Embryonic facial prominence (tissue), 1 donor: ENCODE data around the gene NTRK3.

ENCODE experiments used
- DNase-seq: peaks from one replicate; pipeline ENCODE4 v3.0.0-alpha.2; 2016; ENCODE audit errors: extremely low spot score

The NTRK3 gene

DNA sequence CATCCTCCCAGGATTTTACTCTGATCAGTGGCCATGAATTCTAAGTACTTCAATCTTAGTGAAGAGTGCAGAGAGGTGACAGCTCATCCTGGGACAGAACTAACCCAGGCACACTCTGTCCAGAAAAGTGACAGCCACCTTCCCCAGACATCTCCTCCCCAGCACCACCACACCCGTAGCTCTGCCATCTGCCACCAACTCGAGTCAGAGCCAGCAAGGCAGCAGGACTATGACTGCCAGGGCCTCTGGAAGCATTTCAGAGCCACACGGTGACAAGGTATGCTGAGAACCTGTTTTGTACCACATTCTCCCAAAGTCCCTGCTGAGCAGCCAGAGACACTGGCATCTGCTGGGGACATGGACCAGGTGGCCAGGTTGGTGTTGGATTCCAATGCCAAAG, 71.0 kb downstream of the NTRK3 start:
- no peak for DNase-seq

DNA sequence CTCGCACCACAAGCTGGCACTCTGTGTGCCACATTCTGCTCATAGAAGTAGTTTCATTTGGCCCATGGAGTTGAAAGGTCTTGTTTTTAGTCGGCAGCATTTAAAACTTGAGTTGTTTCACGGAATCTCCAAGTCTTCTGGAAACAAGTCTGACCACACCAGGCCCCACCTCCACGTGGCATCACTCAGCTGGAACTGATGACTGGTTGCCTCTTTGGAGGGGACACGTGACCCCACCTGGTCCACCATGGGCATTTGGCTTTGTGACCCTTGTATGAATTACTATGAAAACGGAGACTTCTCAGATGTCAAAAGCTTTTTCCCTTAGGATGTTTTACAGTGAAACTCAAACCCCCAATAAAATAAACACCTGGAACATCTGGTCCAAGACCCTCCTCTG, 74.9 kb downstream of the NTRK3 start:
- DNase-seq, result no peak

DNA sequence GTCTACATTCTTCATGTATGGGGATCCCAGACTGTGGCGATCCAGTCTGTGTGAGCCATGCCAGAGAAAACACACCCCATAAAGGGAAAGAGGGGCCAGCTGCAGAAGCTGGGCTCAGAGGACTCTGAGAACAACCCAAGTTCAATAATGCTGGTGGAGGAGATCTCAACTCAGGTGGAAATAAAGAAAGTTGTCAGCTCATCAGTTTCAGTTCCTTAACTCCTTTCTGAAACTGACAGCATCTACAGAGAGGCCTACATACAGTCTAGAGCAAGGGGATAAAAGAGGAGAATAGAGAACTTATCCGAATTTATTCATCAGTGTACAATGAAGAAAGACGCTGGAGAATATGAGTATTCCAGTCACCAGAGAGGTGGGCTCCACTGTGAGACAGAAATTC, 77.0 kb downstream of the NTRK3 start:
- DNase-seq, result no peak

DNA sequence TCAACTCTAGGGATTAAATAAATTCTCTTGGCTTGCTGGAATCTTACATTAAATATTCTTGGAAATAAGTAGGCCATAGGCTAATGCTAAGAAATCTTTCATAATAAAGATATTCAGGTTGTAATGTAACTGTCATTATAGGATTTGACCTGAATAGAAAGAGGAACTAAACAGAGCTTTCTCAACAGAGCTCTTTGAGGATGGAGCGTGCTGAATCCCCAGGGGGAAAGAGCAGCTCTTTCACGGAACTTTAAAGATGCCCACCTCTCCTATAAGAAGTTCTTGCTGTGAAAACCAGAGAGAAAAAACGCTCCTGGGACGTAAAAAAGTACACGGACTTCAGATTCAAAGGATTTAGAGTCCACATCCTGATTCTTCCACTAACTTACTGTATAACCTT, 77.9 kb downstream of the NTRK3 start:
- DNase-seq, result no peak

DNA sequence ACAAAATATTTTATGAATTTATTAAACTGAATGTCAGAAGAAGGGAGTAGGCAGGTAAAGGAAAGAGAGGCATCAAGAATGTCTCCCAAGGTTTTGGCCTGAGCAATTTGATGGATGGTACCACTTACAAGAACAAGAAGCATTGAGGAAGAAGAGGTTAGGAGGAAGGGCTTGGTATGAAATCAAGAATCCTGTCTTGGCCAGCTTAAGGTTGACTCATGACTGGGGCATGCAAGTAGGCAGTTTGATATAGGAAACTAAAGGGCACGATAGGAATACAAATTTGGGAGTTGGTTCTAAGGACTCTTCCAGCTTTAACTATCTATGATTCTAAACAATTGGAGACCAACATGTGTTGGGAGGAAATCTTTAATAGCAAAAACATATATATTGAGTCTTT, 79.1 kb downstream of the NTRK3 start:
- DNase-seq, result no peak

DNA sequence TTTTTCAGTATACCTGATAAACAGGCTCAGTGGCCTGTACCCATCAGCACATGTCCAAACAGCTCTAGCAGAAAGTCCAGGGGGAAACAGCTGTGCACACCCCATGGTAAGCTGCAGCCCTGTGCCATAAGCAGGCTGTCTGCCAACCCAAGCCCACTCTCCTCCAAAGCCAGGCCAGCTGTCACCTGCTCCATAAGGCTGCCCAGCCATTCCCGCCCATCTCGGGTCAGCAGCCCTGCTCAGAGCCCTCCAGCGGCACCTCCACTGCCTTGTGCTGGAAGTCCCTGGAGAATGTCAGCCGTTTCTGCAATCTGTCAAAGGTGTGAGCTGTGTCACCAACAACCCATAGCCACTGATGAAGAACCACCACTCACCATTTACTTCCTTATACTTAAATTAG, 82.0 kb downstream of the NTRK3 start:
- DNase-seq, result no peak

DNA sequence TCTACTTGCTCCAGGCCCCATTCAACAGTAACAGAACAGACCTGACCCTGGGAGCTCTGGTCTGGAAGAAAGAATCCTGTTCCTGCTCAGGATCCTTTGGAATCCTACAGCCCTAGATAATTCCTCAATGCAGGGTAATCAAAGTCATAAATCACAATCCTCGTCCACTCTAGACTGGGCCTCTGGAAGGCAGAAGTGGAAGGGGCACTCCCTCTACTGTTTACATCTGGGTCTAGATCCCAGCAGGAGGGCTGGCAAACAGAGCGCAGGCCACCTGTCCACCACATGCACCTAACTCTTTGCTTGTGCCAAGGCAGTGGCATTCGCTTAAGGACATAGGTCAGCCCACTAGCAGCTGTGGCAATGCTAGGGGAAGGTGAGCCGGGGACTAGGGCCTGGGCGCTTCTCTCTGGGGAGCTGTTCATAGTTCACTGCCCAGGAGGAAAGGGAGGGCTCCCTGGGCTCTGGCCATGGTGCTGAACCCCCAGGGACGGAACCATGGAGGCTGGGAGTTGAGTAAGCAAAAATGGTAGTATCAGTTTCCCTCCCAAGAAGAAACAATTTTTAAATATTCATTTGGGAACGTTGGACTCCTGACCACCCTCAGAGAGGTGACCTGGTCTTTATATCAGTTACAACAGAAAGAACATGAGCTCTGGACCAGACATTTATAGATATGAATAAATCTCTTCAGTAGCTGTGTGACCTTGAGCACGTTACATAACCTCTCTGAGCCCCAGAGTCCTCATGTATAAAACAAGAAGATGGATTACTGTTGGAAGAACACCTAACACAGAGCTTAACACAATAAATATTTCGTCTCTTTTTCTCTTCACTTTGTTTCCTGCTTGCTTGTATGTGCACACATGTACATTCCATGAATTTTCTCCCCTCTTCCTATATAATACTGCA, 90.2 kb downstream of the NTRK3 start:
- DNase-seq, result no peak

DNA sequence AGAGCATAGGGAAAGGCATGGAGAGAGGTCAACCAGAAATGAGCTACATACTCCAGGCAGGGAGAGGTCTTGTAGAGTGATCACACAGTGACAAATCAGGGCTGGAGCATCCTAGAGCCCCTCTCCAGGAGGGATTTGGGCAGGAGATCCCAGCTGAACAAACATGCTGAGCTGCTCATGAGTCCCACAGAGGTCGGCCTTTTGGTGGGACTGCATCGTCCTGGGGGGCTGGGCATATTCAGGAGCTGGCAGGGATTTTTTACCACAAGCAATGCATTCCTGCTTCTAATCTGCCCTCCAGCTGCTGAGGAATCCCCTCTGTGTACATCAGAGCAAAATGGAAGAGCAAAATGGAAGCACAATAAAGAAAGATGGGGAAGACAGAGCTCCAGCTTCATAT, 94.9 kb downstream of the NTRK3 start:
- no peak for DNase-seq

DNA sequence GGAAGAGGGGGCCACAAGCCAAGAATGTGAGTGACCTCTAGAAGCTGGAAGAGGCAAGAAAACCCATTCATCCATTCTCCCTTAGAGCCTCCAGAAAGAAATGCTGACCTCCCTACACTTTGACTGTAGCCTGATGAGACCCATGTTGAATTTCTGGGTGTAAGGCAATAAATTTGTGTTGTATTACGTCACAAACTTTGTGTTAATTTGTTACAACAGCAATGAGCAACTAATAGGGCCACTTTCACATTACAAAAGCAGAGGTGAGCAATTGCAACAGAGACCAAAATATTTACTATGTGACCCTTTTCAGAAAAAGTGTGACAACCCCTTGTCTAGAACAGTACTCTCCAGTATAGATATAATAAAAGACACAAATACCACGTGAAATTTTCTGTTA, 101.2 kb downstream of the NTRK3 start:
- no peak for DNase-seq

DNA sequence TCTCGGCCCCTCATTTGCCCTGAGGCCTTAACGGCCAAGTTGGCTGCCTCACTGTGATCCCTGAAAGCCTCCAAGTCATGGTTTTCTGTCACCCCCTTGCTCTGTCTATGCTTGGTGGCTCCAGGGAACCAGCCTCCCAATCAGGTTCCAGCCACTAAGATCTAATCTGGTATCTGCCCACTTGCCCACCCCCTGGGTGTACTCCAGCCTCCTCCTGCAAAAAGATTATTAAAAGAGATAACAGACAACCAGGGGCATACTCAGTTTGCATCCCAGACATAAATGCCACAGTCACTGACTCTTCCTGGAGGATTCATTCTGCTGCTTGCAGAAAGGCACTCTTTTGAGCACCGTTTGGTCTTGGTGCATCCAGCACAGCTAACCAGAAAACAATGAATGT, 103.9 kb downstream of the NTRK3 start:
- no peak for DNase-seq

DNA sequence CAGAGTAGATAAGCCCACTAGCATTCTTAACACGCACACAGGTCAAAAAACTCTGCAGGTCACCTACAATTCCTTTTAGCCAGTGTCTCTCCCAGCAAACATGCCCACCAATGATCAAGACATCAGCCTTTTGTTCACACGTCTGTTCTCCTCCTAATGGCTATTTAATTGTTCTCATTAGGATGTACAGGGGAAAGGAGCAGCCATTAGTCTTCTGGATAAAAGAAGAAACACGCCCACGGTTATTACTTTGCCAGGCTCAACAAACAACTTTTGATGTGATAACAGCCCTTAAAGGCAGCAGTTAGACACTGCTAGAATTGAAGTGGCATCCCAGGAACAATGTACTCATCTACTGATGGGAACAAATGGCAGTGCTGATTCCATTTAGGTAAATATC, 108.8 kb downstream of the NTRK3 start:
- DNase-seq, result no peak

DNA sequence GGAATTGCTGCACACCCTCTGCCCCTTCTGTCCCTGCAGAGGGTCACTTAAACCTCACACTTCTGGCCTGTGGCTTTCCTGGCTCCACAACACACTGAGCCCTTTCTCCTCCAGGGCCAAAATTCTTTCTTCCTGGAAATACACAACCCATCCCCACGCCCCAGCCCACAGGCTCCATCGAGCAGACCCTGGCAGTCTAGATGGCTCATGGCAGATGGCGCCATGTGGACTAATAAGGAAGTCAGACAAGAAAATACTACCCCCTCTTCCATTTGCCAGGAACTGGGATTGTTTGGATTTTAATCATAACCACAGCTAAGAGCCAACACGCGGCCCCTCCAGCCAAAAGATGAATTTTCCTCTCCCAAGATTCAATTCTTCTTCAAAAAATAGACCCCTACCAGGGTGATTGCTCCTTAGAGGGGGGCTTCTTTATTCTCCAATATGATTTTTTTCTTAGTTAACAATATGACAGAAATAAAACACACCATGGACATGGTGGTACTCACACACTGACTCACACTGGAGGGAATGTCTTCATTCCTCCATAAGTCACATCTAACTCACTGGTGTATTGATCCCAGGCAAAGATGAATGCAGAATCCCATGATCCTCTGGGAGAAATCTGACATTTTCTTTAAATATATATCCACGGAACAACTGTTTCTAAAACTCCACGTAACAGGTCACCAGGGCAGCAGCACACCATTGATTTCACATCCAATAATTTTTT, 111.5 kb downstream of the NTRK3 start:
- no peak for DNase-seq

DNA sequence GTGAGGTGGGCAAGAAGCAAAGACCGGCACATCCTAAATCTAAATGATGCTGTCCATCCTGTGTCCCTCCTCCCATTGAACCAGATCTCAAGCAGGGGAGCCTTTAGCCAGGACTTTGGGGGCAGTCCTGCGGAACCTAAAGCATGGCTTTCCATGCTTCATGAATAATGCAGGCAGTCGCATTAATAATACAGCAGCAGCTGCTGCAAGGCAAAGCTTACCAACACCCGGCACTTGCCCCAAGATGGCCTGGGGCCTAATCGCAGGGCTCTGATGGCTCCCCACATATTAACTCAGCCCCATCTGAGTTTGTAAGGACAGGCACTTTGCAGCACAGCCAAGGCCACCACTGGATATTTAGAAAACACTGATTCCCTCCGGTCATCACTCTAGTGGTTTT, 114.4 kb downstream of the NTRK3 start:
- DNase-seq, result no peak

DNA sequence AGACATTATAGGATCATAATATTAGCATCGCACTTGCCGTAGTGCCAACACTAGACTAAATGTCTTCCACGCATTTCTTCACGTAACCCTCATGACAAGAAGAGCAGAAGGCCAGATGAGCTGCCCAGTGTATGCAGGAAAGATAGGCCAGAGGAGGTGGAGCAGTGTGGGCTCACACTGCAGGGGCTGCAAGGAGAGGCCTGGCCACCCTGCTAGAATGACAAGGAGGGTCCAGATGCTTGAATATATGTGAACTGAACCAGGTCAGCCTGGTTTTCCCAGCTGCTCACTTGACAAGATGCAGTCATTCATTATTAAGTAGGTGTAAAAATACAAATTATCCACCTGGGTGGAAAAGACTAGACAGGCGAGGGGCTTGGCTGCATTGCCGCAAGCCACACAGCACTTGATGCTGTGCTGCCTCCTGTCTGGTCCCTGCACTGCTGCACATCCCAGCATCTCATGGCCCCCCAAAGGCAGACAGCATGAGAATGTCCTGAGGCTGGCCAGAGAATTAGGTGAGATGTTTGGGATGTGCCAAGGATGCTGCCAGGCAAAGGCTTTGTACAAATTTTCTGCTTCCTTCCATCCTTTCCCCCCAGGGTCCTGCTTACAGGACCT, 115.2 kb downstream of the NTRK3 start:
- DNase-seq, result no peak

DNA sequence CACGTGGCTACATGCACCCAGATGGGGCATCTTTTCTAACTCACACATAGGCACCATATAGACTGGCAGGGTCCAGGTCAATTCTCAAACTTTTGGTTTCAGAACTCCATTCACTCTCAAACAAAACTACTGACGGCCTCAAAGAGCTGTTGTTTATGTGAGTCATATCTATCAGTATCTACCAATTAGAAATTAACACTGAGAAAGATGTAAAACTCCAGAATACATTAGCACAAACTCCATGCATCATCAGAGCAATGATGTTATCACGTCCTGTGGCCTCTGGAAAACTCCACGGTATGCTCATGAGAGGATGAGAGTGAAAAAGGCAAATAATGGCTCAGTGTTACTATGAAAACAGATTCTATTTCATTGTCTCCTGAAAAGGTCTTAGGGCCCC, 116.1 kb downstream of the NTRK3 start:
- no peak for DNase-seq

DNA sequence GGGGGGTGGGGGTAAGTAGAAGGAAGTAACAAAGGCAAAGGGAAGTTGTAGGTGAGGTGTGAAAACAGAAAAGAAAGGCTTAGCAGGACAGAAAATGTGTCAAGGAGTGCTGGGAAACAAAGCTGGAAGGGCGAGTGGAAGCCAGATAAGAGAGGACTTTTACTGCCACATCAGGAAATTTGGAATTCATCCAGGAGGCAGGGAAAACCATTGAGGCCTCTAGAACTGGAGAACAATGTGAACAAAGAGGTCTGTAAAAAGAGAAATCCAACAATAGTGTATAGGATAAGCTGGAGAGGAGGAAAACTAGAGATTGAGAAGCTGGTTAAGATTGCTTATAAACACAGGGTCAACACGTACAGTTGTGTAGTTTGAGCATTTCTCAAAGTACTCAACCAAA, 116.6 kb downstream of the NTRK3 start:
- DNase-seq, result no peak

DNA sequence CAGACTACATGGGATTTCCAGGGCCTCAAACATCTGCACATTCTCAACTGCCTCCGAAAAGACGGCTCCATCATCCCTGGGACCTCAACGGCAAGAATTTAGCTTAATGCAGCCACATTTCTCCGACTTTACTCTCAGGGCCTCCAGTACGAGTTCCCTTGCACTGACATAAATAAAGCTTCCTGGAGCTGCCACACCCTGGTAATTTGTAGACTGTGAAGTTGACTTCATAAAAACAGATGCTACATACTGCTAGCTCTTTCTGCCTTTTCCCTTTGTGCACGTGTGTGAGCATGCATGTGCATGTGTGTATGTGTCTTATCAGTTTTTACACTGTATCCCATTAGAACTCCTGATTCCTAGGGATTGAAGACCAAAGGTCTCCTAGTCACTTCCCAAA, 122.7 kb downstream of the NTRK3 start:
- no peak for DNase-seq

DNA sequence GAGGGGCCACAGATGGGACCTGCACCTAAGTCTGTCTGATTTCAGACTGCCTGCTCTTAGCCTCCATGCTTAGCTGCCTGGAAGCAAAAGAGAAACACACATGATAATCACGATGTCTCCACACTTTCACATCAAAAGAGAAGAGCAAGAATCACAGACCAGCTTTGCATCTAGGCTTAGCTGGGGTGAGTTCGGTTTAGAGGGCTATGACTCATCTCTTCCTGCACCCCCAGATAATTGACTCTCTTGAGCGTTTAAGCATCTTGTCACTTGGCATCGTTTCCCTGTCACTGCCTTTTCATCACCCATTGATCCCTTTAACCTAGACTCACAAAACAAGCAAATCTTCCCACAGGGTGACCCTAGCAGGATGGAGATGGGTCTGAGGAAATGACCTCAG, 124.0 kb downstream of the NTRK3 start:
- DNase-seq, result no peak

DNA sequence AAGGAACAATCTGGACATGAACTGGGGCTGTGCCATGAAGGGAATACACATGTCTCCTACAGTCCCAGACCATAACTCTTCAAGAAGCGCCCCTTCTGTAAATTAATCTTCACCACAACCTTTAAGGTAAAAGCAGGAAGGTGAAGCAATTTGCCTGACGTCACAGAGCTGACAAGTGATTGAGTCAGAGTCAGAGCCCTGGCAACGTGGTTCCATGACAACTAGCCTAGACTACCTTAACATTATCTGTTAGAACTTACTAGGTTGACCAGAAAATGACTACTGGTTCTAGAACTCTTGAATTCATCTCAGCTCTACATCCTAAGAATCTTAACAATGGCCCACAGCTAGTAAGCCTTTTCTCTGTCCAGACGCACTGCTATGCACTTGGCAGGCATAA, 124.6 kb downstream of the NTRK3 start:
- DNase-seq, result no peak

DNA sequence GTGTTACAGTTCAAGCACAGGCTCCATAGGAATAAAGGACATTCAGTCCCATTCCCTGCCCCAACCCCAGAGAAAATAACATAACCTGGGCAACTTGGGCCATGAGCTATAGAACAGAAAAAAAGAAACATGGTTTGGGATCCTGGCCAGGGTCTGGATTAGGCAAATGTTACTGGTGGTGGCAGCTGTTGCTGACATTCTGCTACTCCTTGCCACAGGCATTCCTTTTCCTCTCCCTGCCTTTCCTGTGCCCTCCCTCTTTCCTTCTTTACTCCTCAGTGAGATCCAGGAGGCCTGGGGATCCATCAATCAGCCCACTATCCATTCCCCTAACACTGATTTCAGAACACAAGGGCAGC, 129.1 kb downstream of the NTRK3 start:
- DNase-seq, result no peak

DNA sequence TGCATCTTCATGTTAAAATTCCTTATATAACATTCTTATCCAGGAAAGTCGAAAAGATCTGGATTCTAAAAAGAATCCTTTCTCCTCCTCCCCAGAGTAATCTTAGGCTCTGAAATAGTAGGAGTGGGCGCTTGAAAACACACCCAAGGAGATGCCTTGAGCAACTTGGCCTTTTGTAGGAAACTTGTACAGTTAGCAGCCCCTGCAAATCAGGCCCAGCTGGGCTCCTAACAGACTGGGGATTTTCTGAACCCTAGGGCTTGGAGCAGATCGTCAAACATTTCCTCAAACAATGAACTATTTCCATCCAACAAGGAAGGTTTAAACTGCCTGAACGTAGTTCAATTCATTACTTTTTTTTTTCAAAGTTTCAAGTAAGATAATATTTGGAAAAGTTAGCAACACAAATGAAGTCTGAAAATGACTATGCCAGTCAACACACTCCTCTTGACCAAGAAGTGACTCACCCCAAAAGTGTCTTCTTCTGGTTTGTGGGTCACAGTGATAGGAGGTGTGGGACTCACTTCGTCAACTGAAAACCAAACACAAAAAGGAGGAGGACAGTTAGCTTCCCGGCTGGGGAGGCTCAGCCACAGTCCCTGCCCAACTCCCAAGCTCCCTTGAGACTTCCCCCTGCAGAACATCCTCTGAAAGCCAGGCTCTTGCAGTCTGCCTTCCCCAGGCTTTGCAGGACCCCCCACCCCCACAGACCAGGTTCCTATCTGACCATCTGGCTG, 129.7 kb downstream of the NTRK3 start:
- DNase-seq, result no peak

DNA sequence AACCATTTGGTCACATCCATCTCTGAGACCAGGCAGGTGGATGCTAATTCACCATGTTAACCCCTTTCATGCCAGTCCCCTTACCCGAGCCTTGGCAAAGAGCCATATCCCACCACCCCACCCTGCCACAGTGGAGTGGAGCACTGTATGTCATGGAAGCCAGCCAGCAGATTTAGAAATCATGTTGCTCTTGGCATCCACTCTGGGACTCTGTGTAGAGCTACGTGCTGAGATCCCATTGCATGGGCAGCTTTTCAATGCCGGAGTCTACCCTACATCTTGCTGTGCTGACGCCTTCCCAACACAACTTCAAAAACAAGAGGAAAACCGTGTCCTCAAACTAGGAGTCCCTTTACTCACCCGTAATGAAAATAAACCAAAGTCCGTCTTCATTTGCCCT, 131.0 kb downstream of the NTRK3 start:
- DNase-seq, result no peak
